Fibroblast of lung (primary cell): ENCODE data around the gene KIF26B. TPM values are rescaled to one million over a fixed set of nuclear protein-coding genes. Genes with fewer than 3 reads are reported as not detected.

Experiments used
- DNase-seq, 2 donors: peaks; one replicate each; pipeline versions ENCODE4 v3.0.0 to v3.0.0-alpha.2; 2010; ENCODE audit warnings: low read depth in 2 of 2
- H2AFZ ChIP-seq: 2 replicates; pipeline ENCODE4 v1.5.1; 2012; ENCODE audit warnings: low read length, control low read depth, inconsistent platforms
- H3K27ac ChIP-seq: 2 replicates; pipeline ENCODE4 v1.5.1; 2011; ENCODE audit warnings: low read length, control low read depth; ENCODE audit not compliant: insufficient read depth
- H3K27me3 ChIP-seq: 2 replicates; pipeline ENCODE4 v1.5.1; 2011; ENCODE audit warnings: mild to moderate bottlenecking, low read length; ENCODE audit not compliant: control insufficient read depth, insufficient read depth
- H3K36me3 ChIP-seq: 2 replicates; pipeline ENCODE4 v1.5.1; 2011; ENCODE audit warnings: low read length; ENCODE audit not compliant: control insufficient read depth, insufficient read depth
- H3K4me1 ChIP-seq: 2 replicates; pipeline ENCODE4 v1.5.1; 2011; ENCODE audit warnings: low read length; ENCODE audit not compliant: control insufficient read depth, insufficient read depth; ENCODE audit errors: extremely low read depth
- H3K4me2 ChIP-seq: 2 replicates; pipeline ENCODE4 v1.5.1; 2011; ENCODE audit warnings: low read length, control low read depth; ENCODE audit not compliant: insufficient read depth; ENCODE audit errors: extremely low read depth
- H3K4me3 ChIP-seq, 4 experiments: fragments of 200-600 bp in 1 of 4; sonication (generic) in 1 of 4; replicated peaks in 1 of 4; 2 replicates each; pipeline ENCODE4 v1.5.1; 2011 to 2016; ENCODE audit warnings: low read length in 4 of 4, low read depth in 3 of 4, mild to moderate bottlenecking in 3 of 4, control low read depth in 2 of 4, inconsistent platforms in 1 of 4, mixed read lengths in 1 of 4; ENCODE audit not compliant: insufficient read depth in 1 of 4; ENCODE audit errors: control extremely low read depth in 1 of 4
- H3K79me2 ChIP-seq: 2 replicates; pipeline ENCODE4 v1.5.1; 2012; ENCODE audit warnings: mild to moderate bottlenecking, low read length, inconsistent platforms; ENCODE audit not compliant: control insufficient read depth, insufficient read depth
- H3K9ac ChIP-seq: 2 replicates; pipeline ENCODE4 v1.5.1; 2011; ENCODE audit warnings: mild to moderate bottlenecking, low read length, control low read depth; ENCODE audit not compliant: insufficient read depth
- H3K9me3 ChIP-seq: 2 replicates; pipeline ENCODE4 v1.5.1; 2012; ENCODE audit warnings: low read depth, low read length; ENCODE audit not compliant: control insufficient read depth, insufficient read depth
- H4K20me1 ChIP-seq: 2 replicates; pipeline ENCODE4 v1.5.1; 2011; ENCODE audit warnings: low read length; ENCODE audit not compliant: control insufficient read depth, insufficient read depth; ENCODE audit errors: extremely low read depth
- CTCF ChIP-seq, 2 donors: IDR thresholded peaks in 1 of 2; conservative IDR thresholded peaks in 1 of 2; 1 replicate in 1 of 2; 2 replicates in 1 of 2; pipeline ENCODE4 v1.5.1; 2011 to 2012; ENCODE audit warnings: low read length in 2 of 2, control low read depth in 1 of 2, inconsistent platforms in 1 of 2, low read depth in 1 of 2, mild to moderate bottlenecking in 1 of 2
- EZH2 ChIP-seq: IDR thresholded peaks from 2 replicates; pipeline ENCODE4 v1.5.1; 2012; ENCODE audit warnings: low read length, control low read depth, mild to moderate bottlenecking; ENCODE audit errors: missing control alignments
- polyA plus RNA-seq, 2 donors: library from polyadenylated mRNA; depleted of rRNA in 1 of 2; stranded (reverse) in 1 of 2; unstranded in 1 of 2; fragments of >200 nt; gene quantifications; 2 replicates each; pipeline ENCODE4 v1.2.1, GENCODE V29; 2011 to 2012; ENCODE audit warnings: missing spikeins in 1 of 2
- total RNA-seq: library from RNA; depleted of rRNA; stranded (reverse); fragments of >200 nt; gene quantifications from 2 replicates; pipeline ENCODE4 v1.2.1, GENCODE V29; 2014

KIF26B gene
- total and polyA plus RNA-seq, 2 donors (not counting 1 experiment from before 2014, with no cell fraction given), result 5.3 to 6.1 TPM

GRCh38 chr1:245182028-245182427 is 27.2 kb downstream of the KIF26B start:
- Histone ChIP-seq H3K9me3 (no peaks in the 10 kb centered on the region), H3K36me3 (no peaks in the 10 kb centered on the region), H3K27me3 (no peaks in the 10 kb centered on the region), H3K27ac (no peak overlapping the region), H3K4me3 (no peak overlapping the region), H3K4me2 (no peak overlapping the region), H3K9ac (no peak overlapping the region), H3K4me1 (no peaks in the 10 kb centered on the region), H4K20me1 (no peaks in the 10 kb centered on the region), H2AFZ (no peak overlapping the region), H3K79me2 (no peaks in the 10 kb centered on the region)
- no peak for DNase-seq
- no peak for TF ChIP-seq CTCF (conservative IDR thresholded peaks at IDR 0.05 in 1 of 2, IDR thresholded peaks at IDR 0.05 in 1 of 2; ENCODE audit: low read depth in 1 of 2, low read length in 2 of 2)
- TF ChIP-seq EZH2, result no peak

GRCh38 chr1:245183429-245183828 is 28.6 kb downstream of the KIF26B start:
- peak in 1 of 2 donors; percentile 6 for DNase-seq
- no peaks in the 10 kb centered on the region for H4K20me1 ChIP-seq

GRCh38 chr1:245184779-245185178 is 30.0 kb downstream of the KIF26B start:
- no peak overlapping the region for H3K9ac ChIP-seq
- H3K27me3 ChIP-seq, result no peaks in the 10 kb centered on the region
- H3K4me2 ChIP-seq, result no peak overlapping the region
- no peaks in the 10 kb centered on the region for H4K20me1 ChIP-seq
- no peaks in the 10 kb centered on the region for H3K9me3 ChIP-seq
- TF ChIP-seq EZH2 (no peak), CTCF (conservative IDR thresholded peaks at IDR 0.05 in 1 of 2, IDR thresholded peaks at IDR 0.05 in 1 of 2; ENCODE audit: low read depth in 1 of 2, low read length in 2 of 2) (no peak)
- no peaks in the 10 kb centered on the region for H3K79me2 ChIP-seq
- H2AFZ ChIP-seq, result no peak overlapping the region
- no peaks in the 10 kb centered on the region for H3K4me1 ChIP-seq
- H3K27ac ChIP-seq, result no peak overlapping the region
- no peaks in the 10 kb centered on the region for H3K36me3 ChIP-seq
- no peak for DNase-seq
- H3K4me3 ChIP-seq, result no peak overlapping the region

More at GRCh38 chr1:245183429-245183828, 28.6 kb downstream of the KIF26B start:
- Histone ChIP-seq H3K4me1 (no peaks in the 10 kb centered on the region), H3K79me2 (no peaks in the 10 kb centered on the region), H3K4me3 (no peak overlapping the region), H3K9ac (no peak overlapping the region), H3K4me2 (no peak overlapping the region), H2AFZ (no peak overlapping the region), H3K27ac (no peak overlapping the region), H3K36me3 (no peaks in the 10 kb centered on the region), H3K9me3 (no peaks in the 10 kb centered on the region), H3K27me3 (no peaks in the 10 kb centered on the region)
- no peak for TF ChIP-seq CTCF (conservative IDR thresholded peaks at IDR 0.05 in 1 of 2, IDR thresholded peaks at IDR 0.05 in 1 of 2; ENCODE audit: low read depth in 1 of 2, low read length in 2 of 2)
